Measurements from ENCODE around the gene SLAMF7. TPM values are rescaled to one million over a fixed set of nuclear protein-coding genes. Genes with fewer than 3 reads are reported as not detected.

The SLAMF7 gene
- total and polyA plus RNA-seq, 2 of the 8 experiments (the other 6 are each of a cell fraction or from before 2014, with no cell fraction given) = not detected

DNA sequence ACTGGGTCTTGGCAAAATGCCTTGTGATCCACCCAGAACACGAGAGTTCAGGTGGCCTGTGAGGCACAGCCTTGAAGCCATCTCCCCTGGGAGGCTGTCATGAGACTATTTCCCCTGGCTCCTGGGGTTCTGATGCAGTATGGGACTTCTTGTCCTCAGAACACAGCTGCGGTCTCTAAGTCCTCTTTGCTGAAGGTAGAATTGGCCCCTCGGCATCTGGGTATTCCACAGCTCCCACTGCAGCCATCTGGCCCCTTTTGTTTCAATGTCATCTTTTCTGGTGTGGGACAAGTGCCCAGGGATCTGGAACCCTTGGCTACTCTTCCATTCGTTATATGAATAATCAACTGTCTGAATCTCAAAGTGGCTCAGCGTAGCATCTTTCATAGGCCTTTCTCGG is 39.9 kb downstream of the SLAMF7 start:
- Histone ChIP-seq H3K4ac (replicated peaks; ENCODE audit: insufficient read length, low read depth, low read length) (no peak overlapping the region), H3K18ac (ENCODE audit: extremely low read depth, low read length) (no peak overlapping the region), H2BK12ac (ENCODE audit: low read depth, low read length) (0 out of 2 replicates have a peak overlapping the region, but pooled peaks have one; percentile 56), H3K79me2 (ENCODE audit: control insufficient read depth in 1 of 2, insufficient read depth in 2 of 2, low read length in 2 of 2) (no peaks in the 10 kb centered on the region), H2BK20ac (ENCODE audit: low read length) (no peak overlapping the region), H4K91ac (replicated peaks; ENCODE audit: insufficient read length, low read length) (no peak overlapping the region), H3K56ac (replicated peaks; ENCODE audit: insufficient read length, low read depth, low read length) (no peak overlapping the region), H3K14ac (ENCODE audit: insufficient read length) (no peak overlapping the region), H3K4me2 (ENCODE audit: insufficient read depth in 1 of 2, low read depth in 2 of 2, low read length in 2 of 2) (no peak overlapping the region), H2AK5ac (ENCODE audit: low read depth, low read length) (no peak overlapping the region), H3K36me3 (ENCODE audit: control insufficient read depth in 2 of 4, insufficient read depth in 4 of 4, low read length in 3 of 4) (no peaks in the 10 kb centered on the region), H3K9ac (replicated peaks in 1 of 4; ENCODE audit: extremely low read depth in 1 of 4, low read depth in 3 of 4, low read length in 3 of 4) (no peak overlapping the region), H3K27me3 (replicated peaks in 1 of 4; ENCODE audit: control insufficient read depth in 3 of 4, extremely low read depth in 1 of 4, insufficient read depth in 3 of 4, low read length in 3 of 4) (no peaks in the 10 kb centered on the region), H3K23me2 (ENCODE audit: low read depth, low read length) (no peaks in the 10 kb centered on the region), H3K23ac (ENCODE audit: insufficient read length) (no peak overlapping the region), H3K4me1 (replicated peaks in 1 of 4; ENCODE audit: control insufficient read depth in 3 of 4, insufficient read depth in 4 of 4, low read length in 3 of 4) (no peaks in the 10 kb centered on the region), H2BK120ac (replicated peaks; ENCODE audit: low read depth, low read length) (no peak overlapping the region), H2BK5ac (ENCODE audit: low read depth, low read length) (no peak overlapping the region), H3K79me1 (ENCODE audit: low read depth, low read length) (no peaks in the 10 kb centered on the region), H4K20me1 (replicated peaks in 1 of 2; ENCODE audit: control insufficient read depth in 1 of 2, insufficient read depth in 2 of 2, low read length in 2 of 2) (no peaks in the 10 kb centered on the region), H3K9me3 (ENCODE audit: insufficient read depth in 2 of 2, low read depth in 1 of 2, low read length in 1 of 2) (peaks cover 3% of the 10 kb centered on the region in 2 experiments; a peak in 3 of 4 replicates), H3K4me3 (ENCODE audit: extremely low read depth in 1 of 4, insufficient read depth in 2 of 4, low read depth in 3 of 4, low read length in 4 of 4) (no peak overlapping the region), H4K8ac (ENCODE audit: extremely low read depth, insufficient read depth, low read length) (no peak overlapping the region), H4K5ac (ENCODE audit: insufficient read length, low read depth, low read length) (no peak overlapping the region), H2AFZ (ENCODE audit: low read length) (no peak overlapping the region), H3K27ac (ENCODE audit: low read depth, low read length) (no peak overlapping the region), H2BK15ac (ENCODE audit: low read length) (no peak overlapping the region)
- ChIA-PET POLR2A (ENCODE audit: partially characterized antibody) (interaction anchor here (0.8 kb wide), 1 partner anchor 12 kb away, joined by 3 read pairs; no protein-coding TSS in a partner anchor), CTCF (ENCODE audit: partially characterized antibody) (interaction anchor here (0.6 to 8.2 kb wide), 23 partner anchors 11 to 213 kb away, joined by 3 to 141 read pairs (median 16); partner anchors contain the start of gene LY9)
- DNase-seq (ENCODE audit: low read depth in 1 of 2, low spot score in 2 of 2) (no peak), FAIRE-seq (no peak)
- 83% methylated on average over 6 of the region's 6 CpGs; no CpG with 5 or more reads in 1 of the 2 experiments for WGBS, 2 experiments (ENCODE audit: extremely low coverage in 1 of 2, insufficient coverage in 1 of 2, insufficient read length in 1 of 2, insufficient replicate concordance in 2 of 2, low coverage in 1 of 2, low lambda C conversion rate in 2 of 2, missing lambda C conversion rate in 1 of 2)
- TF ChIP-seq ZNF274 (IDR thresholded peaks at IDR 0.05; ENCODE audit: borderline replicate concordance, extremely low read depth, low read length) = no peak
- TF ChIP-seq CBX8 (IDR thresholded peaks at IDR 0.05; ENCODE audit: borderline replicate concordance, low read depth, low read length) = no peak
- no peak for TF ChIP-seq GTF2F1 (IDR thresholded peaks at IDR 0.05; ENCODE audit: borderline replicate concordance, low read depth, low read length)
- TF ChIP-seq SAP30 (IDR thresholded peaks at IDR 0.05; ENCODE audit: insufficient read depth, insufficient replicate concordance, low read length) = no peak
- no peak for TF ChIP-seq CEBPB (IDR thresholded peaks at IDR 0.05; ENCODE audit: low read depth, low read length)
- TF ChIP-seq RFX5 (IDR thresholded peaks at IDR 0.05; ENCODE audit: borderline replicate concordance, low read depth, low read length) = no peak
- TF ChIP-seq CTBP2 (IDR thresholded peaks at IDR 0.05; ENCODE audit: borderline replicate concordance, insufficient read depth, insufficient read length, low read length) = no peak
- TF ChIP-seq JUND (IDR thresholded peaks at IDR 0.05; ENCODE audit: low read length) = no peak
- no peak for TF ChIP-seq SIN3A (conservative IDR thresholded peaks at IDR 0.05 in 1 of 2, IDR thresholded peaks at IDR 0.05 in 1 of 2; ENCODE audit: low read depth in 1 of 2, low read length in 2 of 2)
- no peak for TF ChIP-seq SP4 (IDR thresholded peaks at IDR 0.05; ENCODE audit: low read length)
- TF ChIP-seq SP2 (IDR thresholded peaks at IDR 0.05; ENCODE audit: low read length) = no peak
- no peak for TF ChIP-seq RNF2 (IDR thresholded peaks at IDR 0.05; ENCODE audit: borderline replicate concordance, low read depth, low read length, missing control alignments, poor library complexity, severe bottlenecking)
- no peak for TF ChIP-seq ATF3 (IDR thresholded peaks at IDR 0.05; ENCODE audit: insufficient read depth, low read depth, low read length)

Data from H1 (cell line).